ENCODE data around the gene WDR64.

The WDR64 gene

DNA sequence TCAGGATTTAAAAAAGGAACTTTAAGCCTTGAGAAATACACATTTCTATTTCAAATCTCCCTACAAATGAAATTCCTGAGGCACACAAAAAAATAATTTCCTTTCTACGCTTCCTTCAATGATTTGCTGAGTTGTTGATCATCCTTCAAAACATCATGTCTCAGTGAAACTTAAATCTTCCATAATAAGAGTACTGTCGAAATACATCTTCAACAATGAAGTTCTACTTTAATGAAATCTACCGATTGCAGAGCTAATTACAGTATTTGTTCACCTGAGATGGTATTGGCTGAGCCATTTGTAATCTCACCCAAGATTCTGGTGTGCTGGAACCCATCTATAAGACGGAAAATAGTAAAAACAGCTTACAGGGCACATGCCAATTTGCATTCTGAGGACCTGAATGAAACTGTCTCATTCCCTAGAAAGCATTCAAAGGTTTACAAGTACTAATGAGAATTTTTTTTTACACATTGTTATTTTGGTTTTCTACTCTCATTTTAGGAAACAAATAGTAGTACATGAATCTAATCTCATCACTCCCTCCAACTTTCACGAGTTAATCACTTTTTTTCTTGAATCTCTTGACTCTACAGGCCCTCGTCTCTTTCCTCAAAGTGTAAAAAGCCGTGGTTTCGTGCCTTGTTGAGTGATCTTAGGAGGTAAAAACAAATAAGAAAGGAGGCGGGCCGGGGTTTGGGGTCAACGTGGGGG is 13.0 kb upstream of the WDR64 start:
- Mint-ChIP-seq H3K4me1 (ENCODE audit: low read depth) (peaks cover 57% of the 10 kb centered on the region), H3K36me3 (peaks cover 19% of the 10 kb centered on the region), H3K4me3 (peak overlapping the region; percentile 89), H3K27ac (peak overlapping the region; percentile 76), H3K9me3 (ENCODE audit: low read depth) (no peaks in the 10 kb centered on the region), H3K27me3 (no peaks in the 10 kb centered on the region)

GRCh38 chr1:241639623-241640148 is 12.4 kb upstream of the WDR64 start:
- H3K36me3 Mint-ChIP-seq: peaks cover 14% of the 10 kb centered on the region
- H3K27me3 Mint-ChIP-seq: no peaks in the 10 kb centered on the region
- H3K27ac Mint-ChIP-seq: peak overlapping the region; percentile 76
- H3K4me1 Mint-ChIP-seq (ENCODE audit: low read depth): peaks cover 52% of the 10 kb centered on the region
- peak overlapping the region; percentile 89 for H3K4me3 Mint-ChIP-seq
- H3K9me3 Mint-ChIP-seq (ENCODE audit: low read depth): no peaks in the 10 kb centered on the region

- Mint-ChIP-seq H3K36me3 (peaks cover 8% of the 10 kb centered on the region), H3K27me3 (no peaks in the 10 kb centered on the region), H3K4me3 (peak within 1 kb of the TSS; percentile 89), H3K4me1 (ENCODE audit: low read depth) (peaks cover 46% of the 10 kb centered on the region), H3K9me3 (ENCODE audit: low read depth) (no peaks in the 10 kb centered on the region), H3K27ac (peak within 1 kb of the TSS; percentile 85)
Observed at GRCh38 chr1:241640149-241640866, 11.8 kb upstream of the WDR64 start, which contains the start of the genes CHML and OPN3. Gene CHML (minus strand): TSS chr1:241640369. CDS start chr1:241635766, 4,603 bp downstream. Gene OPN3 (minus strand): TSS chr1:241640369. CDS start chr1:241640254, 115 bp downstream.

DNA sequence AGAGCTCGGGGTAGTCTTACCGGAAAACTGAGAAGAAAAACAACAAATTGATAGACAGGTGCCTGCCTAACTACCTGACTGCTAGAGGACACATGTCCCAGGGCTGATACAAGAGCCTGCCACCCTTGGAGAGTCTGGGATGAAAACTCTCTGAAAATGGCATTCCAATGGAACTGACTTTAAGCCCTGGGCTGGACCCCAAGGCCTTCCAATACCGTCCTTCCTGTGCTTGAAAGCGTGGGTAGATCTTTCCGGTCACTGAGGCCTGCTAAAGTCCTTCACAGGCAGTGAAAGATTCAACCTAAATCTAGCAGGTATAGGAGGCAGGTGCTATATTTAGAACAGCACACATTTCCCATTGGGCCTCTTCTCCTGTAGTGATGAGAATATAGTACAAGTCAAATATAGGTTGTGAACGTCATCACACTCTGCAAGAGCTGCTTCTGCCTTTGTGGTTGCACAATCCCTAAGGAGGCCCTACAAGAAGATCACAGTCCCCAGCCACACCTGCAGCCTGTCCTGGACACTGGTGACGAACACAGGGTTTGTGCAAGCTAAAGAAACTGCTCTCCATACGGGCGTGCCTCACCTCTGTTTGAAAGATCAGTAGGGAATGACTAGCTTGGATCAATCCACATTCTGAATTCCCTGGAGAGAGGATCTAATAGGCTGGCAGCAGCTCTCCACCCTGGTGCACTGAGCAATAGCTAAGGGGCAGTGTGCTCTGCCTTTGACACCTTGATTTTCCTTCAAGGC is 11.0 kb upstream of the WDR64 start:
- Mint-ChIP-seq H3K27ac (peak overlapping the region; percentile 85), H3K36me3 (peaks cover 4% of the 10 kb centered on the region), H3K27me3 (no peaks in the 10 kb centered on the region), H3K4me1 (ENCODE audit: low read depth) (peaks cover 40% of the 10 kb centered on the region), H3K9me3 (ENCODE audit: low read depth) (no peaks in the 10 kb centered on the region), H3K4me3 (peak overlapping the region; percentile 84)

- H3K4me1 Mint-ChIP-seq (ENCODE audit: low read depth): peaks cover 33% of the 10 kb centered on the region
- H3K27ac Mint-ChIP-seq: peak overlapping the region; percentile 36
- H3K27me3 Mint-ChIP-seq: no peaks in the 10 kb centered on the region
- H3K36me3 Mint-ChIP-seq: peaks cover 4% of the 10 kb centered on the region
- no peaks in the 10 kb centered on the region for H3K9me3 Mint-ChIP-seq (ENCODE audit: low read depth)
- H3K4me3 Mint-ChIP-seq: peak overlapping the region; percentile 18
Observed at GRCh38 chr1:241641773-241642592, 10.1 kb upstream of the WDR64 start.

- Mint-ChIP-seq H3K27me3 (no peaks in the 10 kb centered on the region), H3K36me3 (peaks cover 4% of the 10 kb centered on the region), H3K27ac (no peak overlapping the region), H3K9me3 (ENCODE audit: low read depth) (no peaks in the 10 kb centered on the region), H3K4me1 (ENCODE audit: low read depth) (peaks cover 28% of the 10 kb centered on the region), H3K4me3 (no peak overlapping the region)
Observed at GRCh38 chr1:241642593-241642944, 9.5 kb upstream of the WDR64 start.

DNA sequence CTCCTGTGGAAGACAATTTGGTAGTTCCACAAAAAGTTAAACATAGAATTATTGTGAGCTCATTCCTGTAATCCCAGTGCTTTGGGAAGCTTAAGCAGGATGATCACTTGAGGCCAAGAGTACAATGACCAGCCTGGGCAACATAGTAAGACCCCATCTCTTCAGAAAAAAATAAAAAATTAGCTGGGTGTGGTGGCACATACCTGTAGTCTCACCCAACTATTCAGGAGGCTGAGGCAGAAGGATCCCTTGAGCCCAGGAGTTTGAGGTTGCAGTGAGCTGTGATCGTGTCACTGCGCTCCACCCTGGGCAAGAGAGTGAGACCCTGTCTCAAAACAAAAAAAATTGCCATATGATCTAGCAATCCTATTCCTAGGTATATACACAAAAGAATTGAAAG is 7.8 kb upstream of the WDR64 start:
- Mint-ChIP-seq H3K27ac (no peak overlapping the region), H3K36me3 (no peaks in the 10 kb centered on the region), H3K9me3 (ENCODE audit: low read depth) (no peaks in the 10 kb centered on the region), H3K4me1 (ENCODE audit: low read depth) (peaks cover 12% of the 10 kb centered on the region), H3K4me3 (no peak overlapping the region), H3K27me3 (no peaks in the 10 kb centered on the region)

DNA sequence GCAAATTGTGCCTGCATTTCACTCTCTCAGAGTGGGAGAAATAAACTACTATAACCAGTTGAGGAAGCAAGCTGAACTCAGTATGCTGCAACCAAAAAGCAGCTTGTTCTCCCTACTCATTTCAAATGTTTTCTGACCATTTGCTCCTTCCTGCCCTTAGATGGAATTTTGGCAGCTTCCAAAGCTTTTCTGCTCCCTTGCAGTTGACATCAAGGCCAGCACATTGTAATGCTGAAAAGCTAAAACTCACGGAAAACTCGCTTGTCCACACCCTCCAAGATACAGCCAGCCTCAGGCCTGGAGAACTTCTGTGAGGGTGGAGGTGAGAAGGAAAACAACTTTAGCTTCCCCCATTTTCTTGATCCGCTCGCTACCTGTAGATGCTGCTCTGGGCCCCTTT is 6.9 kb upstream of the WDR64 start:
- Mint-ChIP-seq H3K36me3 (no peaks in the 10 kb centered on the region), H3K4me3 (no peak overlapping the region), H3K27ac (no peak overlapping the region), H3K4me1 (ENCODE audit: low read depth) (peaks cover 11% of the 10 kb centered on the region), H3K9me3 (ENCODE audit: low read depth) (peaks cover 4% of the 10 kb centered on the region), H3K27me3 (no peaks in the 10 kb centered on the region)

DNA sequence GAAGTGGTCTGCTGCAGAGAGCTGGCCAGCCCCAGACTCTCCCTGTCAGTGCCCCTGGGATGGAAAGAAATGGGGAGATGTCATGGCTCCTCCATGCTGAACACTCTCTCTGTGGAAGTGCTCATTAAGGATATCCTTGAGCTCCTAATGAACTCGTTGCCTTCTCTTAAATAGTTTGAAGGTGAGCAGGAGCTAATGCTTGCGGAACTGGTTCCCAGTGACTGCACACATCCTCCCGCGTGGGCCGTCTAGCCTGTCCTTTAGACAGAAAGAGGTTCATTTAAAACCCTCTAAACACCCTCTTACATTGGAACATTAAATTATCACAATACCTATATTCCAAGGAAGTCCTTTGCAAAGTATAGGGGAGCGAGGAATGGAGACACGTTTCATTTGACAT is 5.9 kb upstream of the WDR64 start:
- no peaks in the 10 kb centered on the region for H3K36me3 Mint-ChIP-seq
- H3K4me3 Mint-ChIP-seq: no peak overlapping the region
- peaks cover 4% of the 10 kb centered on the region for H3K4me1 Mint-ChIP-seq (ENCODE audit: low read depth)
- no peaks in the 10 kb centered on the region for H3K27me3 Mint-ChIP-seq
- H3K9me3 Mint-ChIP-seq (ENCODE audit: low read depth): peaks cover 4% of the 10 kb centered on the region
- no peak overlapping the region for H3K27ac Mint-ChIP-seq

GRCh38 chr1:241647658-241648057 is 4.4 kb upstream of the WDR64 start:
- Mint-ChIP-seq H3K36me3 (no peaks in the 10 kb centered on the region), H3K9me3 (ENCODE audit: low read depth) (peaks cover 4% of the 10 kb centered on the region), H3K4me3 (no peak overlapping the region), H3K27ac (no peak overlapping the region), H3K4me1 (ENCODE audit: low read depth) (peaks cover 3% of the 10 kb centered on the region), H3K27me3 (no peaks in the 10 kb centered on the region)

- Mint-ChIP-seq H3K4me3 (no peak overlapping the region), H3K27me3 (no peaks in the 10 kb centered on the region), H3K9me3 (ENCODE audit: low read depth) (peaks cover 4% of the 10 kb centered on the region), H3K4me1 (ENCODE audit: low read depth) (peaks cover 3% of the 10 kb centered on the region), H3K27ac (no peak overlapping the region), H3K36me3 (no peaks in the 10 kb centered on the region)
Observed at GRCh38 chr1:241648159-241648558, 3.9 kb upstream of the WDR64 start.

- Mint-ChIP-seq H3K27me3 (no peaks in the 10 kb centered on the region), H3K4me3 (no peak overlapping the region), H3K36me3 (peaks cover 5% of the 10 kb centered on the region), H3K4me1 (ENCODE audit: low read depth) (peaks cover 1% of the 10 kb centered on the region), H3K9me3 (ENCODE audit: low read depth) (peaks cover 4% of the 10 kb centered on the region), H3K27ac (no peak overlapping the region)
Observed at GRCh38 chr1:241654019-241654418, 1.9 kb downstream of the WDR64 start.

DNA sequence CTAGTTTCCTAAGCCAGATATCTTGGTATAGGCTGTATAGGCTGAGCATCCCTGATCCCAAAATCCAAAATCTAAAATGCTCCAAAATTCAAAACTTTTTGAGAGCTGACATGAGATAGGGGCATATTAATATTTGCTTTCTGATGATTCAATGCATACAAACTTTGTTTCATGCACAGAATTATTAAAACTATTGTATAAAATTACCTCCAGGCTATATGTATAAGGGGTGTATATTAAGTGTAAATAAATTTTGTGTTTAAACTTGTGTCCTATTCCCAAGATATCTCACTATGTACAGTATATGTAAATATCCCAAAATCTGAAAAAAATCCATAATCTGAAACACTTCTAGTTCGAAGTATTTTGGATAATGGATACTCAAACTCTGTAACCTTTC is 2.6 kb downstream of the WDR64 start:
- Mint-ChIP-seq H3K36me3 (peaks cover 5% of the 10 kb centered on the region), H3K27ac (no peak overlapping the region), H3K4me3 (no peak overlapping the region)

DNA sequence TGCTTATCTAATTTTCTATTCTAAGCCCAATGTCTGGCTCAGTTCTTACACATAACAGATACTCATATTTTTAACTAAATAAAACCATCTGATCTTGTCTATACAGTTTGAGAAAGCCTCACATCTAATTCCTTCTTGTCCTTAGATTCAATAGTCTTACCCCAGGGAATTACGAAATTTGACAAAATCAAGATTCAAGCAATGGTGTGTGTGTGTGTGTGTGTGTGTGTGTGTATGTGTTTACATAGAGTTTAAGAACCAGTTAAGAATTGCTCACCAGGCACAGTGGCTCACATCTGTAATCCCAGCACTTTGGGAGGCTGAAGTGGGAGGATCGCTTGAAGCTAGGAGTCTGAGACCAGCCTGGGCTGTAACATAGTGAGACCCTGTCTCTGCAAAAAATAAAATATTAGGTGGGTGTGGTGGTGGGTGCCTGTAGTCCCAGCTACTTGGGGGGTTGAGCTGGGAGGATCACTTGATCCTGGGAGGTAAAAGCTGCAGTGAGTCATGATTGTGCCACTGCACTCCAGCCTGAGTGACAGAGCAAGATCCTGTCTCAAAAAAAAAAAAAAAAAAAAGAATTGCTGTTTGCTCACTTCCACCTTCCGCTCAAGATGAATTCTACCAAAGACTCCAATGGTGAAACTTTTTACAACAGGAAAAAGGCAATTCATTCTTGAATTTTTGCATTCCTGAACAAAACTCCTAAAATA is 6.2 kb downstream of the WDR64 start:
- H3K9me3 Mint-ChIP-seq (ENCODE audit: low read depth): no peaks in the 10 kb centered on the region
- H3K4me3 Mint-ChIP-seq: no peak overlapping the region
- H3K4me1 Mint-ChIP-seq (ENCODE audit: low read depth): peaks cover 1% of the 10 kb centered on the region
- H3K36me3 Mint-ChIP-seq: peaks cover 5% of the 10 kb centered on the region
- H3K27me3 Mint-ChIP-seq: no peaks in the 10 kb centered on the region
- no peak overlapping the region for H3K27ac Mint-ChIP-seq

More for the DNA sequence above, 2.6 kb downstream of the WDR64 start:
- Mint-ChIP-seq H3K9me3 (ENCODE audit: low read depth) (peaks cover 2% of the 10 kb centered on the region), H3K27me3 (no peaks in the 10 kb centered on the region), H3K4me1 (ENCODE audit: low read depth) (peaks cover 1% of the 10 kb centered on the region)
